ENCODE results near the gene FAM124A.

GRCh38 chr13:51229101-51229719 is 7.0 kb downstream of the FAM124A start:
- TF ChIP-seq, protein P1, sequence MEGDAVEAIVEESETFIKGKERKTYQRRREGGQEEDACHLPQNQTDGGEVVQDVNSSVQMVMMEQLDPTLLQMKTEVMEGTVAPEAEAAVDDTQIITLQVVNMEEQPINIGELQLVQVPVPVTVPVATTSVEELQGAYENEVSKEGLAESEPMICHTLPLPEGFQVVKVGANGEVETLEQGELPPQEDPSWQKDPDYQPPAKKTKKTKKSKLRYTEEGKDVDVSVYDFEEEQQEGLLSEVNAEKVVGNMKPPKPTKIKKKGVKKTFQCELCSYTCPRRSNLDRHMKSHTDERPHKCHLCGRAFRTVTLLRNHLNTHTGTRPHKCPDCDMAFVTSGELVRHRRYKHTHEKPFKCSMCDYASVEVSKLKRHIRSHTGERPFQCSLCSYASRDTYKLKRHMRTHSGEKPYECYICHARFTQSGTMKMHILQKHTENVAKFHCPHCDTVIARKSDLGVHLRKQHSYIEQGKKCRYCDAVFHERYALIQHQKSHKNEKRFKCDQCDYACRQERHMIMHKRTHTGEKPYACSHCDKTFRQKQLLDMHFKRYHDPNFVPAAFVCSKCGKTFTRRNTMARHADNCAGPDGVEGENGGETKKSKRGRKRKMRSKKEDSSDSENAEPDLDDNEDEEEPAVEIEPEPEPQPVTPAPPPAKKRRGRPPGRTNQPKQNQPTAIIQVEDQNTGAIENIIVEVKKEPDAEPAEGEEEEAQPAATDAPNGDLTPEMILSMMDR (IDR thresholded peaks at IDR 0.05; ENCODE audit: extremely low read depth in 1 of 2, insufficient read depth in 1 of 2, low read depth in 1 of 2, low read length in 2 of 2): no peak
- no peak for TF ChIP-seq EZH2 (IDR thresholded peaks at IDR 0.05; ENCODE audit: borderline replicate concordance, low read depth, low read length, severe bottlenecking)
- TF ChIP-seq POLR2AphosphoS5 (IDR thresholded peaks at IDR 0.05; ENCODE audit: insufficient read depth, low read depth, low read length): no peak
- TF ChIP-seq POLR2A (IDR thresholded peaks at IDR 0.05; ENCODE audit: low read depth, low read length): no peak
- TF ChIP-seq MAX (IDR thresholded peaks at IDR 0.05; ENCODE audit: insufficient read depth, insufficient read length): no peak

All from endothelial cell of umbilical vein (primary cell).